MM.1S (cell line): Measurements from ENCODE around the gene CPN2.

Experiments used
- EZH2phosphoT487 ChIP-seq: fragments of 300-600 bp; sonication (generic); IDR thresholded peaks from 2 replicates; pipeline ENCODE4 v1.6.1; 2018; ENCODE audit warnings: antibody characterized with exemption, low read length
- TF ChIP-seq, protein P1 (sequence below): fragments of 300-600 bp; sonication (generic); IDR thresholded peaks from 2 replicates; pipeline ENCODE4 v1.5.1; 2016; ENCODE audit warnings: antibody characterized with exemption, low read length, mixed read lengths

GRCh38 chr3:194294895-194295214 is 56.3 kb downstream of the CPN2 start:
- TF ChIP-seq, protein P1, sequence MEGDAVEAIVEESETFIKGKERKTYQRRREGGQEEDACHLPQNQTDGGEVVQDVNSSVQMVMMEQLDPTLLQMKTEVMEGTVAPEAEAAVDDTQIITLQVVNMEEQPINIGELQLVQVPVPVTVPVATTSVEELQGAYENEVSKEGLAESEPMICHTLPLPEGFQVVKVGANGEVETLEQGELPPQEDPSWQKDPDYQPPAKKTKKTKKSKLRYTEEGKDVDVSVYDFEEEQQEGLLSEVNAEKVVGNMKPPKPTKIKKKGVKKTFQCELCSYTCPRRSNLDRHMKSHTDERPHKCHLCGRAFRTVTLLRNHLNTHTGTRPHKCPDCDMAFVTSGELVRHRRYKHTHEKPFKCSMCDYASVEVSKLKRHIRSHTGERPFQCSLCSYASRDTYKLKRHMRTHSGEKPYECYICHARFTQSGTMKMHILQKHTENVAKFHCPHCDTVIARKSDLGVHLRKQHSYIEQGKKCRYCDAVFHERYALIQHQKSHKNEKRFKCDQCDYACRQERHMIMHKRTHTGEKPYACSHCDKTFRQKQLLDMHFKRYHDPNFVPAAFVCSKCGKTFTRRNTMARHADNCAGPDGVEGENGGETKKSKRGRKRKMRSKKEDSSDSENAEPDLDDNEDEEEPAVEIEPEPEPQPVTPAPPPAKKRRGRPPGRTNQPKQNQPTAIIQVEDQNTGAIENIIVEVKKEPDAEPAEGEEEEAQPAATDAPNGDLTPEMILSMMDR: no peak
- no peak for TF ChIP-seq EZH2phosphoT487
